HG03103 (cell line): ENCODE measurements around the gene MYO9A.
"Not testable (repeated sequence)": the region's sequence is repeated elsewhere in the genome, so short reads cannot be mapped to it uniquely, and the experiment has no call there.

Experiments used
- ATAC-seq: cut with Tn5 transposase; IDR thresholded peaks from one replicate; pipeline ENCODE4 v1.9.1; 2021; ENCODE audit warnings: low read depth; ENCODE audit not compliant: unreplicated experiment

MYO9A gene

GRCh38 chr15:72092691-72093090 is 25.3 kb downstream of the MYO9A start:
- ATAC-seq: no peak

GRCh38 chr15:72092006-72092405 is 25.9 kb downstream of the MYO9A start:
- ATAC-seq: no peak

DNA sequence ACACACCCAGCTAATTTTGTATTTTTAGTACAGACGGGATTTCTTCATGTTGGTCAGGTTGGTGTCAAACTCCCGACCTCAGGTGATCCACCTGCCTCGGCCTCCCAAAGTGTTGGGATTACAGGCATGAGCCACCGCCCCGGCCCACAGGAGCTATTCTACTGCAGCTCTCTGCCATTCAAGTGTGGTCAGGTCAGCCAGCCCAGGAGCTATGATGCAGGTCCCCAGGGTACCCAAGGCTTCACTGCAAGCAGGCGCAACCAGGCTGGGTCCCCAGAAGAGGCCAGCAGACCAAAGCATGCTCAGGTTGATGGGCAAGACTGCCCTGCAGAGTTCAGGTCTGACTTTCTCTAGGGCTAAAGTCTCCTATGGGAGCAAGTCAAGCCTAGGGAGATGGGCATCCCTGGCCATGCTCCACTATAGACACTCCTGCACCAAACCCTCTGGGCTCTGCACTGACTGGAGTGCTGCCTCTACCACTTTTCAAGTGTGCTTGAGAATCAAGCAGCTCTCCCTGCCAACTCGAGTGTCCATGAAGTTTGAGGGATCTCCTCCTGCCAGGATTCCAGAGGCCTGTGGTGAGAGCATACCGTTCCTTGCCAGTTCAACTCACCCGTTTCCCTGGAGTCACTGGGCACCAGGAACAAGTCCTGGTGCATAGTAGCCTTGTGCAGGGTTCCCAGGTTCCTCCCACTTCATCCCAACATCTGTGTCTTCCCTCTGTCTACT is 30.9 kb downstream of the MYO9A start:
- ATAC-seq: no peak

GRCh38 chr15:72086010-72086697 is 31.8 kb downstream of the MYO9A start:
- ATAC-seq: no peak

DNA sequence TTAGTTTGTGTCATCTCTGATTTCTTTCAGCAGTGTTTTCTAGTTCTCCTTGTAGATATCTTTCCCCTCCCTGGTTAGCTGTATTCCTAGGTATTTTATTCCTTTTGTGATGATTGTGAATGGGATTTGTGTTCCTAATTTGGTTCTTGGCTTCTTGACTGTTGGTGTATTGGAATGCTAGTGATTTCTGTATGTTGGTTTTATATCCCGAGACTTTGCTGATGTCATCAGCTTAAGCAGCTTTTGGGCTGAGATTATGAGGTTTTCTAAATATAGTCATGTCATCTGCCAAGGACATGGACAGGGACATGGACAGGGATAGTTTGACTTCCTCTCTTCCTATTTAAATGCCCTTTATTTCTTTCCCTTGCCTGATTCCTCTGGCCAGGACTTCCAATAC is 35.8 kb downstream of the MYO9A start:
- ATAC-seq: no peak

DNA sequence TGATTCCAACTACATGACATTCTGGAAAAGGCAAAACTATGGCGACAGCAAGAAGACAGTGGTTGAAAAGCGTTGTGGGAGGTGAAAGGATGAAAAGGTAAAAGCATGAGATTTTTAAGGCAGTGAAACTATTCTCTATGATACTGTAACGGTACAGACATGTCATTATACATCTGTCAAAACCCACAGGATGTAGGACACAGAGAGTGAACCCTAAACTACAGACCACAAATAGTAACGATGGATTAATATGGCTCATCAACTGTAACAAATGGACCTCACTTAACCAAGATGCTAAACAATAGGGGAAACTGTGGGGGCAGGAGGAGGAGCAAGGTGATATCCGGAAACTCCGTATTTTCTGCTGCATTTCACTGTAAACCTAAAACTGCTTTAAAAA is 39.1 kb downstream of the MYO9A start:
- ATAC-seq: peak; percentile 70

GRCh38 chr15:72077950-72078349 is 40.0 kb downstream of the MYO9A start:
- no peak for ATAC-seq

- ATAC-seq: no peak
Observed at GRCh38 chr15:72074335-72075060, 43.5 kb downstream of the MYO9A start.

DNA sequence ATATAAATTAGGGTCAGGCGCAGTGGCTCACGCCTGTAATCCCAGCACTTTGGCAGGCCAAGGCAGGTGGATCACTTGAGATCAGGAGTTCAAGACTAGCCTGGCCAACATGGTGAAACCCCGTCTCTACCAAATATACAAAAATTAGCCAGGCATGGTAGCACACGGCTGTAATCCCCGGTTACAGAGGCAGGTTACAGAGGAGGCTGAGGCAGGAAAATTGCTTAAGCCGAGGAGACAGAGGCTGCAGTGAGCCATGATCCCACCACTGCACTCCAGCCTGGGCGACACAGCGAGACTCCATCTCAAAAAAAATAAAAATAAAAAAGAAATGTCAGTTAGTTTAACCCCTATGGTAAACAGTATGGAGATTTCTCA is 46.5 kb downstream of the MYO9A start:
- ATAC-seq: not testable (repeated sequence)

DNA sequence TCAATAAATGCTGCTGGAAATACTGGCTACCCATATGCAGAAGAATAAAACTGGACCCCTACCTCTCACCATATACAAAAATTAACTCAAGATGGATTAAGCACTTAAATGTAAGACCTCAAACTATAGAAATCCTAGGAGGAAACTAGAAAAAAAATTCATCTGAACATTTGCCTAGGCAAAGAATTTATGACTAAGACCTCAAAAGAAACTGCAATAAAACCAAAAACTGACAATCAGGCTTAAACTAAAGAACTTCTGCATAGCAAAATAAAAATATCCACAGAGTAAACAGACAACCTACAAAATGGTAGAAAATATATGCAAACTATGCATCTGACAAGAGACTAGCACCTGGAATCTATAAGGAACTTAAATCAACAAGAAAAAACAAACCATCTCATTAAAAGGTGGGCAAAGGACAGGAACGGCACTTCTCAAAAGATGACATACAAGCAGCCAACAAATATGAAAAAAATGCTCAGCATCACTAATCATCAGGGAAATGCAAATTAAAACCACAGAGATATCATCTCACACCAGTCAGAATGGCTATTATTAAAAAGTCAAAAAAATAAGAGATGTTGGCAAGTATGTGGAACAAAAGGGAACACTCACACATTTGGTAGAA is 47.0 kb downstream of the MYO9A start:
- no peak for ATAC-seq

DNA sequence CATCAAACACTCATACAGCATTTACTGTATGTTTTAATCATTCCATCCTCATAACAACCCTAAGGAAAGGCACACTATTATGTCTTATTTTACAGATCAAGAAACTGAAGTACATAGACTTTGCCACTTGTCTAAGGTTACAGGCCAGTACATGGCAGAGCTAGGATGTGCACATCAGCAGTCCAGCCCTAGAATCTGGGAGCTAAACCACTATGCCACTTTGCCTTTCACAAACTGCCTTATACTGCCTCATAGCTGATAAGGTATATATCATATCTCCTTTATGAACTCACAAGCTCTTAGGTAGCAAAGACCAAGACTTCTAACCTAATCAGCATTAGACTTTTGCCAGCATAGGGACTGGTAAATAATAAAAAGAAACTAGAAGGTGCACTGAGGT is 49.1 kb downstream of the MYO9A start:
- no peak for ATAC-seq

DNA sequence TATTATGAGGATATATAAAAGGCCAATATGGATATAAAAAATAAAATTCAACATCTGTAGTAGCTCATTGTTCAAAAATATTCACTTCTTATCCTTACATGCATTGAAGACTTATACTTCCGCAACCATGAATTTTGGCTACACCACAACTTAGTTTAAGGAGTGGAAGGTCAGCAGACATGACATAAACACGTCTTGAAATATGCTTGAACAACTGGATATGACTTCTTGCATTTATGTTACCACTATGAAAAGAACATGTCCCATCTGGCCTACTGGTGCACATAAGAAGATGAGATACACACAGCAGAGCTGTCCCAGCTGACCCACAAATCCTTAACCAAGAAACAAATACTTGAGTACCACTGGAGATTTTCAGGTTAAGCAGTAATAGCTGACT is 52.1 kb downstream of the MYO9A start:
- no peak for ATAC-seq

- ATAC-seq: no peak
Observed at GRCh38 chr15:72063186-72063585, 54.8 kb downstream of the MYO9A start.

DNA sequence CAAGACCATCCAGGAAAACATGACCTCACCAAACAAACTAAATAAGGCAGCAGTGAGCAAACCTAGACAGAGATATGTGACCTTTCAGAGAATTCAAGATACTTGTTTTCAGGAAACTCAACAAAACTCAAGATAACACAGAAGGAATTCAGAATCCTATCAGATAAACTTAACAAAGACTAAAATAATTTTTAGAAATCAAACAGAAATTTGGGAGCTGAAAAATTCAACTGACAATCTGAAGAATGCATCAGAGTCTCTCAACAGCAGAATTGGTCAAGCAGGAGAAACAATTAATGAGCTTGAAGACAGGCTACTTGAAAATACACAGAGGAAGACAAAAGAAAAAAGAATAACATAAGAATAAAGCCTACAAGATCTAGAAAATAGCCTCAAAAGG is 55.6 kb downstream of the MYO9A start:
- no peak for ATAC-seq

DNA sequence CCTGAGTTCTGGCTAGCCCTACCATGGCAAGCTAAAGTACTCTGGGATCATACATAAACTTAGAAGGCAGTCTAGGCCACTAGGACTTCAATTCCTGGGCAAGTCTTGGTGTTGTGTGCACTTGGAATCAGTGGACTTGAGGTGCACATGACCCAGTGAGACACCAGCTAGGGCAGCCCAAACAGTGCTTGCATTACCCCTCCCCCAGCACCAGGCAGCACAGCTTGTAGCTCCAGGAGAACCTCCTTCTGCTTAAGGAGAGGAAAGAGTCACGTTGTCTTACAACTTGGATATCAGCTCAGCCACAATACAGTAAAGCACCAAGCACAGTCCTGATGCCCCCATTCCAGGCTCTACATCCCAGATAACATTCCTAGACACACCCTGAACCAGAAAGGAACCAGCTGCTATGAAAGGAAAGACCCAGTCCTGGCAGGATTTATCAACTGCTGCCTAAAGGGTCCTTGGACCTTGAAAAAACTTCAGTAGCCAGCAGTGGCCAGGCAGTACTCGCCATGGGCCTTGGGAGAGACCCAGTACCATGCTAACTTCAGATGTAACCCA is 57.2 kb downstream of the MYO9A start:
- ATAC-seq: no peak

- no peak for ATAC-seq
Observed at GRCh38 chr15:72058585-72058984, 59.4 kb downstream of the MYO9A start.

DNA sequence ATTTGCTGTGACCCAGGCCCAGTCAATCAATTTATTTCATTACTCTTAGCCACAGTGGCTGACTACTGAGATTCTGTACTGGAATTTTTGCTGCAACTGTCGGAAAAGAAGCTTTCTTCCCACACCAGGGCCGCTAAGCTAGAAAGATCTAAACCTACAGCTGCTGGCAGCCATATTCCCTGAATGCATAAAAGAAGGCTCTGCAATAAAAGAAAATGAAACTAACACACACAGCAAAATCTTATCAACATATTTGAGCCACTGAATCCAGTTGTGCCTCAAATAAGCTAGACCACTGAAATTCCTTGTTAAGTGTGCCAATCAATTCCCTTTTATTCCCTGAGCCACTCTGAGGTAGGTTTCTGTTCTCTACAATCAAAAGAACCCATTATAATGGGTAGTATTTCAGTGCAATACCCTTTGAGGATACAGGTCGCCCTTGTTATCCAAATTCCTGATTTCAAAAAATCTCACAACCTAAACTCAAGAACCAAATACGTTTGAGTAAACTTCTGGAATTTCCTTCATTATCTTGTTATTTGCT is 60.3 kb downstream of the MYO9A start:
- ATAC-seq: no peak

DNA sequence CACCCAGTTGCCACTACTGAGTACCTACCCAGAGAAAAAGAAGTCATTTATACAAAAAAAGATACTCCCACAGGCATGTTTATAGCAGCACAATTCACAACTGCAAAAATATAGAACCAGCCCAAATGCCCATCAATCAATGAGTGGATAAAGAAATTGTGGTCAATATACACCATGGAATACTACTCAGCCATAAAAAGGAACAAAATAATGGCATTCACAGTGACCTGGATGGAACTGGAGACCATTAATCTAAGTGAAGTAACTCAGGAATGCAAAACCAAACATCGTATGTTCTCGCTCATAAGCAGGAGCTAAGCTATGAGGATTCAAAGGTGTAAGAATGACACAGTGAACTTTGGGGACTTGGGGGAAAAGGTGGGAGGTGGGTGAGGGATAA is 61.7 kb downstream of the MYO9A start:
- ATAC-seq: not testable (repeated sequence)

- not testable (repeated sequence) for ATAC-seq
Observed at GRCh38 chr15:72053297-72053696, 64.7 kb downstream of the MYO9A start.

- ATAC-seq: no peak
Observed at GRCh38 chr15:72050700-72051099, 67.2 kb downstream of the MYO9A start.

DNA sequence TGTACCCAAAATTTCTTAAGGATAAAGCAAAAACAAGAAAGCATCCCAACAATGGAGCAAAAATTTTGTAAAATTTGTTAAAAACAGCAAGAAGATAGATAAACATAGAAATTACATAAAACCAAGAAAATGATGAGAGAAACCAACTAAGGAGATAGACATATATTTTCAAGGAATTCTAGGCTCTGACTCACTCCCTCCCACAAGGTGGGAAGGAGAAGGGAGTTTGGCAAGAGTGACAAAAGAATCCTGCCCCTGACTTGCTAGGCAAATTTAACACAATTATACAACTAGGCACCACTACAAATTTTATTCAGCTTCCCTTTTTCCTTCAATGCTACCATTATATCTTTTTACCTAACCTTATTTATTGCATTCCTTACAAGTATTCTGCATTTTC is 70.9 kb downstream of the MYO9A start:
- no peak for ATAC-seq
